Mesothelial cell of epicardium (in vitro differentiated cells): ENCODE results near the gene DDX19B. TPM values are rescaled to one million over a fixed set of nuclear protein-coding genes. Genes with fewer than 3 reads are reported as not detected.
"Not testable (repeated sequence)": the region's sequence is repeated elsewhere in the genome, so short reads cannot be mapped to it uniquely, and the experiment has no call there.

Experiments used
- DNase-seq, 2 experiments: peaks; one replicate each; pipeline ENCODE4 v3.0.0; 2021; ENCODE audit warnings: low spot score in 2 of 2; ENCODE audit not compliant: unreplicated experiment in 2 of 2
- H3K27ac Mint-ChIP-seq: 2 replicates; pipeline ENCODE4 v1.8.0; 2021; ENCODE audit warnings: mixed read lengths
- H3K27me3 Mint-ChIP-seq: 2 replicates; pipeline ENCODE4 v1.8.0; 2021; ENCODE audit warnings: low read depth, mixed read lengths
- H3K36me3 Mint-ChIP-seq: 2 replicates; pipeline ENCODE4 v1.8.0; 2021; ENCODE audit warnings: mixed read lengths
- H3K4me1 Mint-ChIP-seq: 2 replicates; pipeline ENCODE4 v1.8.0; 2021; ENCODE audit warnings: mixed read lengths
- H3K4me3 Mint-ChIP-seq: 2 replicates; pipeline ENCODE4 v1.8.0; 2021; ENCODE audit warnings: mild to moderate bottlenecking, moderate library complexity, mixed read lengths
- H3K9me3 Mint-ChIP-seq: 2 replicates; pipeline ENCODE4 v1.8.0; 2021; ENCODE audit warnings: mixed read lengths
- CTCF ChIP-seq: fragments of 200-600 bp; sonication (generic); IDR thresholded peaks from one replicate; pipeline ENCODE4 v1.5.0; 2021; ENCODE audit warnings: antibody characterized with exemption; ENCODE audit not compliant: unreplicated experiment
- total RNA-seq: library from RNA; stranded (reverse); gene quantifications from 3 replicates; pipeline ENCODE4 v1.2.1, GENCODE V29; 2021

DDX19B gene
- total RNA-seq, 1 donor from 2014 or later: 29.7 TPM

- no peak for TF ChIP-seq CTCF
- no peak for DNase-seq
- no peaks in the 10 kb centered on the region for H3K27me3 Mint-ChIP-seq
Observed at GRCh38 chr16:70348991-70349390, 50.0 kb downstream of the DDX19B start.

GRCh38 chr16:70349783-70350182, 50.8 kb downstream of the DDX19B start:
- Mint-ChIP-seq H3K9me3 (no peaks in the 10 kb centered on the region), H3K27me3 (no peaks in the 10 kb centered on the region), H3K27ac (no peak overlapping the region), H3K36me3 (peaks cover 11% of the 10 kb centered on the region), H3K4me1 (peaks cover 19% of the 10 kb centered on the region), H3K4me3 (no peak overlapping the region)
- no peak for TF ChIP-seq CTCF
- DNase-seq: no peak

More at GRCh38 chr16:70348991-70349390, 50.0 kb downstream of the DDX19B start:
- H3K36me3 Mint-ChIP-seq: peaks cover 7% of the 10 kb centered on the region
- no peak overlapping the region for H3K4me3 Mint-ChIP-seq
- no peaks in the 10 kb centered on the region for H3K9me3 Mint-ChIP-seq
- no peak overlapping the region for H3K27ac Mint-ChIP-seq
- H3K4me1 Mint-ChIP-seq: peaks cover 19% of the 10 kb centered on the region

- no peak overlapping the region for H3K27ac Mint-ChIP-seq
- DNase-seq: no peak
- H3K9me3 Mint-ChIP-seq: no peaks in the 10 kb centered on the region
- no peaks in the 10 kb centered on the region for H3K4me1 Mint-ChIP-seq
- H3K36me3 Mint-ChIP-seq: peaks cover 31% of the 10 kb centered on the region
- no peaks in the 10 kb centered on the region for H3K27me3 Mint-ChIP-seq
- H3K4me3 Mint-ChIP-seq: no peak overlapping the region
- TF ChIP-seq CTCF: no peak
Observed at GRCh38 chr16:70359552-70359951, 60.6 kb downstream of the DDX19B start.

DNA sequence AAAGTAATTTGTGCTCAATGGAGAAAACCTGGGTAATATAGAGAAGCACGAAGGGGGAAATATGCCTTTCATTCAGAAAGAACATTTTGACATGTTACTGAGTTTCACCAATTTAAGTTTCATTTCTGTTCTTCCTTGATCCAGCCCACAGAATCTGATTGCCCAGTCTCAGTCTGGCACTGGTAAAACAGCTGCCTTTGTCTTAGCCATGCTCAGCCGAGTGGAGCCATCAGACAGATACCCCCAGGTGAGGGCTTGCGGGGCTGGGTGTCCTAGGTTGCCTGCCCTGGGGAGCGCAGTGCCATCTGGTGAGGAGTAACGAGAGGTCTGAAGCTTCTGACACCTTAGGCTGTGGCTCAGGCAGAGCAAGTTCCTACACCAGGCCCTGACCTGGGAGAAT, 65.4 kb downstream of the DDX19B start:
- Mint-ChIP-seq H3K36me3 (peaks cover 26% of the 10 kb centered on the region), H3K27me3 (no peaks in the 10 kb centered on the region), H3K4me3 (no peak overlapping the region), H3K9me3 (no peaks in the 10 kb centered on the region), H3K4me1 (no peaks in the 10 kb centered on the region), H3K27ac (no peak overlapping the region)
- TF ChIP-seq CTCF: no peak
- no peak for DNase-seq

DNA sequence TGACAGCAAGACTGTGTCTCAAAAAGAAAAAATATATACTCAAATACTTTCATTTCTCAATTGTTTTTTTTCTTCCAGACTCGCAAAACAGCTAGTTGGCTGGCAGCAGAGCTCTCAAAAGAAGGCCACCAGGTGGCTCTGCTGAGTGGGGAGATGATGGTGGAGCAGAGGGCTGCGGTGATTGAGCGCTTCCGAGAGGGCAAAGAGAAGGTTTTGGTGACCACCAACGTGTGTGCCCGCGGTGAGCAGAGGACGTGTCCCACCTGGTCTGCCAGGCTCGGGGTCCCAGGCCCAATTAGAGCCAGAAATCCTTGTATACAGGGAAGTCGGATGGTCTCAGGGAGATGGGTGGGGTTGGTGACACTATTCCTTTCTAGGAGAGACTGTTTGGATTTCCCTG, 71.2 kb downstream of the DDX19B start:
- H3K9me3 Mint-ChIP-seq, H3K27me3 Mint-ChIP-seq, H3K27ac Mint-ChIP-seq, H3K4me3 Mint-ChIP-seq, H3K4me1 Mint-ChIP-seq, DNase-seq: not testable (repeated sequence)
- H3K36me3 Mint-ChIP-seq: peaks cover 37% of the 10 kb centered on the region

DNA sequence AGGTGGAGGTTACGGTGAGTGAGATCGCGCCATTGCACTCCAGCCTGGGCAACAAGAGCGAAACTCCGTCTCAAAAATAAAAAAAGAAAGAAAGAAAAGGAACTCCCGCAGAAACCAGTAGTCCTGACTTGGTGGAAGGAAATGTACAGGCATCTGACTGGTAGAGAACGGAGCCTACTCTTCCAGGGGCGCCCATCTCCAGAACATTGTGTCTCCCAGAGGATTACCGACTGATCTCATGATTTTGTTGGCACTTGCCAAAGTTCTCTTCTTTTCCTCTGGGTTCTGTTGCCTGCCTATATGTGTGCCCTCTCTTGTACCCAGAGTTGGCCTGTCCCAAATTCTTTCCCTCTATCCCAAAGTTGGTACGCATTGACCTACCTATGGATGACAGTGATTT, 71.9 kb downstream of the DDX19B start:
- Mint-ChIP-seq H3K4me3 (no peak overlapping the region), H3K27ac (no peak overlapping the region), H3K27me3 (no peaks in the 10 kb centered on the region), H3K9me3 (no peaks in the 10 kb centered on the region), H3K4me1 (no peaks in the 10 kb centered on the region), H3K36me3 (peaks cover 39% of the 10 kb centered on the region)
- no peak for TF ChIP-seq CTCF
- DNase-seq: no peak
